Astrocyte (in vitro differentiated cells and primary cell): ENCODE data around the gene TTC24.

ENCODE experiments used
- EZH2 ChIP-seq: IDR thresholded peaks from 2 replicates; pipeline ENCODE4 v1.6.1; 2012; ENCODE audit warnings: mild to moderate bottlenecking, low read length, inconsistent platforms; ENCODE audit not compliant: insufficient read depth
- TF ChIP-seq, protein P1 (sequence below): IDR thresholded peaks from 2 replicates; pipeline ENCODE4 v1.5.1; 2011; ENCODE audit warnings: low read depth, mild to moderate bottlenecking, inconsistent platforms, low read length, moderate library complexity; ENCODE audit not compliant: insufficient read depth

DNA sequence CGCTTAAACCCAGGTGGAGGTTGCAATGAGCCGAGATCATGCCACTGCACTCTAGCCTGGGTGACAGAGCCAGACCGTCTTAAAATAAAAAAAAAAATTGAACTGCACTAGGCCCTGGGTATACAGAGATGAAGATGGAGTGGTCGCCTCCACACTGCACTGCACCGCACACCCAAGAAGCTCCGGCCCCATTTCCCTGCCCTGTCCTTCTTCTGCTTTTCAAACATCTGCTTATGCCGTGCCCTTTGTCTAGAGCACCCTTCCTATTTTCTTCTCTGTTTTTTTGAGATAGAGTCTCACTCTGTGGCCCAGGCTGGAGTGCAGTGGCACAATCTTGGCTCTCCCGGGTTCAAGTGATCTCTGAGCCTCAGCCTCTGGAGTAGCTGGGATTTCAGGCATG lies 24.6 kb upstream of the TTC24 start:
- TF ChIP-seq, protein P1, sequence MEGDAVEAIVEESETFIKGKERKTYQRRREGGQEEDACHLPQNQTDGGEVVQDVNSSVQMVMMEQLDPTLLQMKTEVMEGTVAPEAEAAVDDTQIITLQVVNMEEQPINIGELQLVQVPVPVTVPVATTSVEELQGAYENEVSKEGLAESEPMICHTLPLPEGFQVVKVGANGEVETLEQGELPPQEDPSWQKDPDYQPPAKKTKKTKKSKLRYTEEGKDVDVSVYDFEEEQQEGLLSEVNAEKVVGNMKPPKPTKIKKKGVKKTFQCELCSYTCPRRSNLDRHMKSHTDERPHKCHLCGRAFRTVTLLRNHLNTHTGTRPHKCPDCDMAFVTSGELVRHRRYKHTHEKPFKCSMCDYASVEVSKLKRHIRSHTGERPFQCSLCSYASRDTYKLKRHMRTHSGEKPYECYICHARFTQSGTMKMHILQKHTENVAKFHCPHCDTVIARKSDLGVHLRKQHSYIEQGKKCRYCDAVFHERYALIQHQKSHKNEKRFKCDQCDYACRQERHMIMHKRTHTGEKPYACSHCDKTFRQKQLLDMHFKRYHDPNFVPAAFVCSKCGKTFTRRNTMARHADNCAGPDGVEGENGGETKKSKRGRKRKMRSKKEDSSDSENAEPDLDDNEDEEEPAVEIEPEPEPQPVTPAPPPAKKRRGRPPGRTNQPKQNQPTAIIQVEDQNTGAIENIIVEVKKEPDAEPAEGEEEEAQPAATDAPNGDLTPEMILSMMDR = no peak
- TF ChIP-seq EZH2 = no peak
